H9 (cell line): Measurements from ENCODE around the gene HOXC11. TPM values are rescaled to one million over a fixed set of nuclear protein-coding genes. Genes with fewer than 3 reads are reported as not detected.

Experiments
- DNase-seq: peaks from one replicate; pipeline ENCODE4 v3.0.0-alpha.2; 2017
- H2AFZ ChIP-seq: one replicate; pipeline ENCODE4 v1.6.1; 2013; ENCODE audit warnings: mild to moderate bottlenecking, low read length, control low read depth, moderate library complexity
- H2AK5ac ChIP-seq: 2 replicates; pipeline ENCODE4 v1.6.1; 2013; ENCODE audit warnings: low read length, control low read depth, mixed read lengths; ENCODE audit not compliant: insufficient read length
- H2BK120ac ChIP-seq: one replicate; pipeline ENCODE4 v1.6.1; 2013; ENCODE audit warnings: low read depth, mild to moderate bottlenecking, low read length, control low read depth, inconsistent platforms; ENCODE audit not compliant: poor library complexity, severe bottlenecking
- H2BK12ac ChIP-seq: 2 replicates; pipeline ENCODE4 v1.6.1; 2013; ENCODE audit warnings: low read length, control low read depth, mixed read lengths, low read depth; ENCODE audit not compliant: insufficient read length
- H2BK15ac ChIP-seq: 2 replicates; pipeline ENCODE4 v1.6.1; 2013; ENCODE audit warnings: low read depth, low read length, control low read depth
- H2BK20ac ChIP-seq: one replicate; pipeline ENCODE4 v1.6.1; 2013; ENCODE audit warnings: low read depth, mild to moderate bottlenecking, low read length, control low read depth, inconsistent platforms; ENCODE audit not compliant: poor library complexity, severe bottlenecking
- H2BK5ac ChIP-seq: 2 replicates; pipeline ENCODE4 v1.6.1; 2013; ENCODE audit warnings: low read length, control low read depth, mixed read lengths; ENCODE audit not compliant: insufficient read length
- H3K14ac ChIP-seq: 2 replicates; pipeline ENCODE4 v1.6.1; 2013; ENCODE audit warnings: low read length, control low read depth; ENCODE audit not compliant: insufficient read depth
- H3K18ac ChIP-seq: 2 replicates; pipeline ENCODE4 v1.6.1; 2013; ENCODE audit warnings: low read depth, mild to moderate bottlenecking, mixed read lengths, low read length, control low read depth; ENCODE audit not compliant: insufficient read length
- H3K23ac ChIP-seq: 2 replicates; pipeline ENCODE4 v1.6.1; 2013; ENCODE audit warnings: low read length, control low read depth, mixed read lengths, low read depth; ENCODE audit not compliant: insufficient read length
- H3K23me2 ChIP-seq: 2 replicates; pipeline ENCODE4 v1.6.1; 2013; ENCODE audit warnings: low read depth, mild to moderate bottlenecking, mixed read lengths, low read length, control low read depth; ENCODE audit not compliant: insufficient read length, poor library complexity, severe bottlenecking
- H3K27ac ChIP-seq: 2 replicates; pipeline ENCODE4 v1.5.1; 2013; ENCODE audit warnings: low read length, control low read depth, mixed read lengths, low read depth; ENCODE audit not compliant: insufficient read length
- H3K27me3 ChIP-seq: 2 replicates; pipeline ENCODE4 v1.6.1; 2013; ENCODE audit warnings: low read length, control low read depth, inconsistent platforms; ENCODE audit not compliant: insufficient read depth
- H3K4ac ChIP-seq: 2 replicates; pipeline ENCODE4 v1.6.1; 2013; ENCODE audit warnings: low read depth, mild to moderate bottlenecking, control low read depth, inconsistent platforms, low read length, moderate library complexity
- H3K4me1 ChIP-seq: 2 replicates; pipeline ENCODE4 v1.6.1; 2013; ENCODE audit warnings: low read length, control low read depth, inconsistent platforms; ENCODE audit not compliant: insufficient read depth
- H3K4me2 ChIP-seq: 2 replicates; pipeline ENCODE4 v1.6.1; 2013; ENCODE audit warnings: low read length, control low read depth, mixed read lengths; ENCODE audit not compliant: insufficient read length, insufficient read depth
- H3K56ac ChIP-seq: 2 replicates; pipeline ENCODE4 v1.6.1; 2013; ENCODE audit warnings: low read depth, mild to moderate bottlenecking, mixed read lengths, low read length, control low read depth; ENCODE audit not compliant: insufficient read length
- H3K79me1 ChIP-seq: 2 replicates; pipeline ENCODE4 v1.6.1; 2013; ENCODE audit warnings: low read depth, mild to moderate bottlenecking, moderate library complexity, low read length, control low read depth, inconsistent platforms; ENCODE audit not compliant: insufficient read depth, poor library complexity, severe bottlenecking
- H3K79me2 ChIP-seq: 2 replicates; pipeline ENCODE4 v1.6.1; 2013; ENCODE audit warnings: low read length, control low read depth, inconsistent platforms; ENCODE audit not compliant: insufficient read depth
- H3K9ac ChIP-seq: 2 replicates; pipeline ENCODE4 v1.6.1; 2013; ENCODE audit warnings: low read length, control low read depth, mixed read lengths; ENCODE audit not compliant: insufficient read length; ENCODE audit errors: extremely low read depth
- H3K9me3 ChIP-seq: one replicate; pipeline ENCODE4 v1.6.1; 2013; ENCODE audit warnings: low read depth, low read length, inconsistent platforms; ENCODE audit not compliant: control insufficient read depth
- H3T11ph ChIP-seq: one replicate; pipeline ENCODE4 v1.6.1; 2013; ENCODE audit warnings: mild to moderate bottlenecking, low read length, control low read depth, inconsistent platforms
- H4K20me1 ChIP-seq: one replicate; pipeline ENCODE4 v1.6.1; 2013; ENCODE audit not compliant: control insufficient read depth, insufficient read length, insufficient read depth
- H4K5ac ChIP-seq: 2 replicates; pipeline ENCODE4 v1.6.1; 2013; ENCODE audit warnings: low read depth, mild to moderate bottlenecking, mixed read lengths, low read length, control low read depth; ENCODE audit not compliant: insufficient read length
- H4K8ac ChIP-seq: replicated peaks from 2 replicates; pipeline ENCODE4 v1.6.1; 2013; ENCODE audit warnings: low read length, control low read depth, mixed read lengths, low read depth; ENCODE audit not compliant: insufficient read length
- H4K91ac ChIP-seq: 2 replicates; pipeline ENCODE4 v1.6.1; 2013; ENCODE audit warnings: low read depth, mild to moderate bottlenecking, moderate library complexity, mixed read lengths, low read length, control low read depth; ENCODE audit not compliant: insufficient read length
- H3K27ac Mint-ChIP-seq, 3 experiments: 2 replicates in 2 of 3; 3 replicates in 1 of 3; pipeline ENCODE4 v1.8.0; 2020 to 2021; ENCODE audit warnings: mixed read lengths in 3 of 3, mild to moderate bottlenecking in 1 of 3, moderate library complexity in 1 of 3
- H3K27me3 Mint-ChIP-seq: 2 replicates; pipeline ENCODE4 v1.8.0; 2021; ENCODE audit warnings: low read depth, mild to moderate bottlenecking, moderate library complexity, mixed read lengths
- H3K36me3 Mint-ChIP-seq, 3 experiments: 2 replicates in 2 of 3; 3 replicates in 1 of 3; pipeline ENCODE4 v1.8.0; 2020 to 2021; ENCODE audit warnings: low read depth in 3 of 3, mixed read lengths in 3 of 3; ENCODE audit not compliant: insufficient read depth in 1 of 3
- H3K4me1 Mint-ChIP-seq, 2 experiments: 2 replicates each; pipeline ENCODE4 v1.8.0; 2020; ENCODE audit warnings: mixed read lengths in 2 of 2
- H3K4me3 Mint-ChIP-seq, 2 experiments: 2 replicates in 1 of 2; 3 replicates in 1 of 2; pipeline ENCODE4 v1.8.0; 2020 to 2021; ENCODE audit warnings: mild to moderate bottlenecking in 2 of 2, mixed read lengths in 2 of 2, moderate library complexity in 1 of 2
- H3K9me3 Mint-ChIP-seq, 2 experiments: 2 replicates in 1 of 2; 3 replicates in 1 of 2; pipeline ENCODE4 v1.8.0; 2020; ENCODE audit warnings: mild to moderate bottlenecking in 2 of 2, mixed read lengths in 2 of 2, moderate library complexity in 1 of 2
- WGBS: extraction: QIAGEN DNeasy Blood & Tissue Kit; methylation state at CpG from one replicate; pipeline ENCODE4 v1.1.7; 2013; ENCODE audit warnings: missing lambda C conversion rate, low lambda C conversion rate, mixed read lengths; ENCODE audit not compliant: insufficient read length; ENCODE audit errors: extremely low coverage; 5-methylcytosine and 5-hydroxymethylcytosine counted together
- total RNA-seq: library from RNA; stranded (reverse); gene quantifications from 2 replicates; pipeline ENCODE4 v1.2.1, GENCODE V29; 2021
- TF ChIP-seq, protein P1 (sequence below): fragments of 200-600 bp; sonication (generic); conservative IDR thresholded peaks from 3 replicates; pipeline ENCODE4 v1.8.0; 2021; ENCODE audit warnings: antibody characterized with exemption, mild to moderate bottlenecking

Gene HOXC11
- total RNA-seq, 1 experiment from 2014 or later, result not detected

DNA sequence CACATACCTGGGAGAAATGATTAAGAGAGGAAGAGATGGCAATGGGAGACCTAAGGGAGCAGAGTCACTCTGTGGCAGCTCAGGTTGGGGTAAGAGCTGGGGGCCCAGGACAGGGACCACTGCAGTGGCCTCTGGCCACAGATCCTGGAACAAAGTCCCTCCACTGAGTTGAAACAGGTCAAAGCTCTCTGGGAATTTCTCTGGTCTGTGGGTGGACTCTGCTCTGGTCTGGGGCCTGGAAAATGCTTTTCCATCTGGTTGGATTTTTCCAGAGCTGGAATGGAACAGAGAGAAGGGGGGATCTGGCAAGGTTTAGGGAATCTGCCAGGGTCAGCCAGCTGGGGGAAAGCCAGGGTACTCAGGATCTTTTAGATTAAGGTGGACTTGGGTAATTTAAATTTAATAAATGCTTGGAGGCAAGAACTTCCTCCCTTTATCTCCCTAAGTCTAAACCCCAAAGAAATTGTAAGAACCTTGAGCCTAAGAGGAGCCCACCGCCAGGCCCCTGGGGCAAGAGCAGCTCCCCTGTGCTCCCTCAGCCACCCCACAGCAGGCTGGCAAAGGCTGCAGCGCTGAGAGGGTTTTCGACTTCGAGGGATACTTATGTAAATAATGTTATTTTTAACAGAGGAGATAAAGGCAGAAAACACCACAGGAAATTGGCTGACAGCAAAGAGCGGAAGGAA, 15.8 kb downstream of the HOXC11 start:
- Histone ChIP-seq H3K4me1 (no peaks in the 10 kb centered on the region), H3K4ac (no peak overlapping the region), H3K9me3 (no peaks in the 10 kb centered on the region), H3K27me3 (peaks cover 96% of the 10 kb centered on the region), H4K5ac (no peak overlapping the region), H3K23me2 (no peaks in the 10 kb centered on the region), H2BK5ac (no peak overlapping the region), H2AK5ac (no peak overlapping the region), H3K56ac (no peak overlapping the region), H2BK15ac (no peak overlapping the region), H3K9ac (no peak overlapping the region), H3K18ac (no peak overlapping the region), H4K20me1 (no peaks in the 10 kb centered on the region), H3K4me2 (no peak overlapping the region), H2AFZ (no peak overlapping the region), H3K14ac (no peak overlapping the region), H4K91ac (no peak overlapping the region), H3K79me1 (no peaks in the 10 kb centered on the region), H4K8ac (no peak overlapping the region), H2BK20ac (no peak overlapping the region), H3K27ac (no peak overlapping the region), H3K23ac (no peak overlapping the region), H3K79me2 (no peaks in the 10 kb centered on the region), H2BK120ac (no peak overlapping the region), H3T11ph (no peak overlapping the region), H2BK12ac (no peak overlapping the region)
- TF ChIP-seq, protein P1, sequence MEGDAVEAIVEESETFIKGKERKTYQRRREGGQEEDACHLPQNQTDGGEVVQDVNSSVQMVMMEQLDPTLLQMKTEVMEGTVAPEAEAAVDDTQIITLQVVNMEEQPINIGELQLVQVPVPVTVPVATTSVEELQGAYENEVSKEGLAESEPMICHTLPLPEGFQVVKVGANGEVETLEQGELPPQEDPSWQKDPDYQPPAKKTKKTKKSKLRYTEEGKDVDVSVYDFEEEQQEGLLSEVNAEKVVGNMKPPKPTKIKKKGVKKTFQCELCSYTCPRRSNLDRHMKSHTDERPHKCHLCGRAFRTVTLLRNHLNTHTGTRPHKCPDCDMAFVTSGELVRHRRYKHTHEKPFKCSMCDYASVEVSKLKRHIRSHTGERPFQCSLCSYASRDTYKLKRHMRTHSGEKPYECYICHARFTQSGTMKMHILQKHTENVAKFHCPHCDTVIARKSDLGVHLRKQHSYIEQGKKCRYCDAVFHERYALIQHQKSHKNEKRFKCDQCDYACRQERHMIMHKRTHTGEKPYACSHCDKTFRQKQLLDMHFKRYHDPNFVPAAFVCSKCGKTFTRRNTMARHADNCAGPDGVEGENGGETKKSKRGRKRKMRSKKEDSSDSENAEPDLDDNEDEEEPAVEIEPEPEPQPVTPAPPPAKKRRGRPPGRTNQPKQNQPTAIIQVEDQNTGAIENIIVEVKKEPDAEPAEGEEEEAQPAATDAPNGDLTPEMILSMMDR, result no peak
- Mint-ChIP-seq H3K36me3 (no peaks in the 10 kb centered on the region; a peak in 2 of 7 replicates), H3K27me3 (peaks cover 100% of the 10 kb centered on the region), H3K4me1 (peaks cover 3 to 11% of the 10 kb centered on the region in 2 experiments; a peak in 2 of 4 replicates), H3K9me3 (peaks cover 3 to 11% of the 10 kb centered on the region in 2 experiments; a peak in 4 of 5 replicates), H3K27ac (no peak overlapping the region), H3K4me3 (no peak overlapping the region)
- no peak for DNase-seq
- WGBS, result no CpG with 5 or more reads among the region's 5 CpGs
